ENCODE data around the gene ARHGAP26.

- no peak for TF ChIP-seq ZNF274 (IDR thresholded peaks at IDR 0.05; ENCODE audit: low read depth, low read length)
- no peak for TF ChIP-seq SUZ12 (IDR thresholded peaks at IDR 0.05; ENCODE audit: extremely low read depth, insufficient read depth, insufficient read length)
Measured at GRCh38 chr5:143155455-143155854, 385.3 kb downstream of the ARHGAP26 start.

Measured in NT2/D1 (cell line).